Subcutaneous adipose tissue (tissue), 4 donors: Measurements from ENCODE around the gene TNRC18. TPM values are rescaled to one million over a fixed set of nuclear protein-coding genes. Genes with fewer than 3 reads are reported as not detected.

Experiments used
- total RNA-seq, 4 donors: library from RNA; depleted of rRNA; stranded (reverse); fragments of >200 nt; gene quantifications; one replicate each; pipeline ENCODE4 v1.1.0, GENCODE V29; 2016
- TF ChIP-seq, protein P1 (sequence below): fragments of 450-650 bp; IDR thresholded peaks from one replicate; pipeline ENCODE4 v1.5.1; 2016; ENCODE audit warnings: low read depth, mild to moderate bottlenecking, control low read depth, antibody characterized with exemption, moderate library complexity

Gene TNRC18
- total RNA-seq, 4 donors from 2014 or later, result 21.7 to 107 (median 34.0) TPM

DNA sequence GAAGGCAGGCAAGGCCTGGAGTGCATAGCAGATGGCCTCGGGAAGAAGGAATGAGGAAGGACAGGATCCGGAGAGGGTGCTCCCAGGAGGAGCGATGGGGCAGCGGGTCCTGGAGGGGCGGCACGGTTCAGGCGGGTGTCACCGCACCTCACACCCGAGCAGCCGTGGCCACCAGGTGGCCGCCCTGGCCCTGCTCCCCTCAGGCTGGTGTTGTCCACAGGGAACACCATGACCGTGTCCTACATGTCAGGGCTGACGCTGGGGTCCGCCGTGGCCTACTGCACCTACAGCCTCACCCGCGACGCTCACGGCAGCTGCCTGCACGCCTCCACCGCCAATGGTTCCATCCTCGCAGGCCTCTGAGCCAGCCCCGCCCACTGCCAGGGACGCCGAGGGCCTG lies 121.1 kb downstream of the TNRC18 start:
- TF ChIP-seq, protein P1, sequence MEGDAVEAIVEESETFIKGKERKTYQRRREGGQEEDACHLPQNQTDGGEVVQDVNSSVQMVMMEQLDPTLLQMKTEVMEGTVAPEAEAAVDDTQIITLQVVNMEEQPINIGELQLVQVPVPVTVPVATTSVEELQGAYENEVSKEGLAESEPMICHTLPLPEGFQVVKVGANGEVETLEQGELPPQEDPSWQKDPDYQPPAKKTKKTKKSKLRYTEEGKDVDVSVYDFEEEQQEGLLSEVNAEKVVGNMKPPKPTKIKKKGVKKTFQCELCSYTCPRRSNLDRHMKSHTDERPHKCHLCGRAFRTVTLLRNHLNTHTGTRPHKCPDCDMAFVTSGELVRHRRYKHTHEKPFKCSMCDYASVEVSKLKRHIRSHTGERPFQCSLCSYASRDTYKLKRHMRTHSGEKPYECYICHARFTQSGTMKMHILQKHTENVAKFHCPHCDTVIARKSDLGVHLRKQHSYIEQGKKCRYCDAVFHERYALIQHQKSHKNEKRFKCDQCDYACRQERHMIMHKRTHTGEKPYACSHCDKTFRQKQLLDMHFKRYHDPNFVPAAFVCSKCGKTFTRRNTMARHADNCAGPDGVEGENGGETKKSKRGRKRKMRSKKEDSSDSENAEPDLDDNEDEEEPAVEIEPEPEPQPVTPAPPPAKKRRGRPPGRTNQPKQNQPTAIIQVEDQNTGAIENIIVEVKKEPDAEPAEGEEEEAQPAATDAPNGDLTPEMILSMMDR, result no peak

DNA sequence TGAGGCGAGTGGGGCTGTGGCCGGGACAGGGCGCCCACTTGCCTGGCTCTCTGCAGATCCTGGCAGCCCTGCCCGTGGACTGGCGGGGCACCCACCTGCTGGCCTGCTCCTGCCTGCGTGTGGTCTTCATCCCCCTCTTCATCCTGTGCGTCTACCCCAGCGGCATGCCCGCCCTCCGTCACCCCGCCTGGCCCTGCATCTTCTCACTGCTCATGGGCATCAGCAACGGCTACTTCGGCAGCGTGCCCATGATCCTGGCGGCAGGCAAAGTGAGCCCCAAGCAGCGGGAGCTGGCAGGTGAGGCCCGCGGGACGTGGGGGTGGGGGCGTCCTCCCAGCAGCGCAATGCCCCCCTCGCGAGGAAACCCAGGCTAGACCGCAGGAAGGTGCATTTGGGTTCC lies 123.3 kb downstream of the TNRC18 start:
- TF ChIP-seq, protein P1, result no peak

DNA sequence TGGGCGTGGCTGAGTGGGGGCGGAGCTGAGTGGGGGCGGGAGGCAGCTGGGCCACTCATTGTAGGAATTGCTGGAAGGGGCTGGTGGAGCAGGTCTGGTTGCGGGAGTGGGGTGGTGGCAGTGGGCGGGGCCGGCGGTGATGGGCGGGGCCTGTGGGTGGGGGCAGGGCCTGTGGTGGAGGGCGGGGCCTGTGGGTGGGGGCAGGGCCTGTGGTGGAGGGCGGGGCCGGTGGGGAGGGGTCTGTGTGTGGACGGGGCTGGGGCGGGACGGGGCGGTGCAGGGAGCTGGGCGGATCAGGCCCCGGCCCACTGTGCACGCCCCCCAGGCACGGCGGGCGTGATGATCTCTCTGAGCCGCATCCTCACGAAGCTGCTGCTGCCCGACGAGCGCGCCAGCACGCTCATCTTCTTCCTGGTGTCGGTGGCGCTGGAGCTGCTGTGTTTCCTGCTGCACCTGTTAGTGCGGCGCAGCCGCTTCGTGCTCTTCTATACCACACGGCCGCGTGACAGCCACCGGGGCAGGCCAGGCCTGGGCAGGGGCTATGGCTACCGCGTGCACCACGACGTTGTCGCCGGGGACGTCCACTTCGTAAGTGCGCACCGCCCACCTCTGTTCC lies 126.9 kb downstream of the TNRC18 start:
- TF ChIP-seq, protein P1, result no peak

DNA sequence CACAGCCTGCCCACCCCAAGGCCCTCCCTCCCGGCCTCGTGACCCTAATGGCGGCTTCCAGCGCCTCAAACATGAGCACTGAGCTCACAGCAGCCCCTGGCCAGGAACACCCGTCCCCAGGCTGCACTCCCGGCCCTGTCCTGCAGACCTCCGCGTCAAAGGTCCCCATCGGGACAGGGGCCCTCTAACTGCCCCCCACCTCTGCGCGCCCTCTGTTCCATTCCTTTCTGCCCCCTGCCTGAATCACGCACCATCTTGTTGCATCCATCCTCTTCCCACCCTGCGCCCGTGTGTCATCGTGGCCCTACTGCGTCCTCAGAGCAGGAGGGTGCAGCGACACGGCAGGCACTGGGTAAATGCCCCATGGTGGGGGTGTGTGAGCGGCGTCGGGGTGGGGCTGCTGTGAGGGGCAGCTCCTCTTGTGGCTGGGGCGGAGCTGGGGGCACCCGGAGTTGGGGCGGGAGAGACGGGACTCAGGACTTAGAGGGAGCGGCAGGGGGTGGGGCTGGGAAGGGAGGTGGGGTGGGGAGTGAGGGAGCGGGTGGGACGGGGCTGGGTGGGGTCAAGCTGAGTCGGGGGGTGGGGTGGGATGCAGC lies 127.5 kb downstream of the TNRC18 start:
- TF ChIP-seq, protein P1, result no peak

DNA sequence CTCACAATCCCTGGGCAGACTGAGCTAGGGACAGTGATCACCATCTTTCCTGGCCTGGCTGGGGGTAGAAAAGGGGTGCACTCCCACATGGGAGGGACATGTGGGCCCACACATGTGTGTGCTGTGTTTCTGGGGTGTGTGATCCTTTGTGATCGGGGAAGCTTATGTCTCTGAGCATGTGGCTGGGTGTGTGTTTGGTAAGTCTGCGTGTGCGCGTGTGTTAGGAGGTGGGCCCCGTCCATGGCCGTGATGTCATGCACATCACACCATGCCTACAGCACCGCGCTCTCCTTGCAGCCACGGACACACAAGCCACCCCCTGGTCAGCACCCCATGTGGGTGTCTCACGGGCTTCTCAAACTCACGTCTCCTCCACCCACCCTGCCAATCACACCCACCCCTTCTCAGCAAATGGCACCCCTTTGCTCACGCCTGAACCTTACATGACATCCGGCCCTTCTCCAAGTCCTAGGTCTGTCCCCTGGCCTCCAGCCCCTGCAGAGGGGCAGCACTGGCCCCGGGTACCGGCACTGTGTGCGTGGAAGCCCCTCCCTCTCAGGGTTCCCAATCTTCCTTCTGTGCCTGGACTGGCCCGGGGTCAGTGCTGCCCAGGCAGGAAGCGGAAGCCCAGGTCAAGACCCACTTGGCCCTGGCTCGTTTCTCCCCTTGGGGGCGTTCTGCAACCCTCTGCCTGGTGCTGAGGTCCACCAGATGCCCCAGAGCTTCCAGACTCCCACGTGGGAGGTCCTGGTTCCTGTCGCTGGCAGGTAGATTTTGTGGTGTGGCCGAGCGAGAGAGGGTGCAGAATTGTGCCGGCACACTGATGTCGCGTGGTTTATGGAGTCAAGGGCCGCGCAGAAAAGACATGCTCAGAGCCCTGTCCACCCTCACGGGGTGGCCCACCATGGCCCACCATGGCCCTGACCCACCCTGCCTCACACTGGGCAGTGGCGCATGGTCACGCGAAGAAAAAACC lies 128.3 kb downstream of the TNRC18 start:
- TF ChIP-seq, protein P1, result no peak

DNA sequence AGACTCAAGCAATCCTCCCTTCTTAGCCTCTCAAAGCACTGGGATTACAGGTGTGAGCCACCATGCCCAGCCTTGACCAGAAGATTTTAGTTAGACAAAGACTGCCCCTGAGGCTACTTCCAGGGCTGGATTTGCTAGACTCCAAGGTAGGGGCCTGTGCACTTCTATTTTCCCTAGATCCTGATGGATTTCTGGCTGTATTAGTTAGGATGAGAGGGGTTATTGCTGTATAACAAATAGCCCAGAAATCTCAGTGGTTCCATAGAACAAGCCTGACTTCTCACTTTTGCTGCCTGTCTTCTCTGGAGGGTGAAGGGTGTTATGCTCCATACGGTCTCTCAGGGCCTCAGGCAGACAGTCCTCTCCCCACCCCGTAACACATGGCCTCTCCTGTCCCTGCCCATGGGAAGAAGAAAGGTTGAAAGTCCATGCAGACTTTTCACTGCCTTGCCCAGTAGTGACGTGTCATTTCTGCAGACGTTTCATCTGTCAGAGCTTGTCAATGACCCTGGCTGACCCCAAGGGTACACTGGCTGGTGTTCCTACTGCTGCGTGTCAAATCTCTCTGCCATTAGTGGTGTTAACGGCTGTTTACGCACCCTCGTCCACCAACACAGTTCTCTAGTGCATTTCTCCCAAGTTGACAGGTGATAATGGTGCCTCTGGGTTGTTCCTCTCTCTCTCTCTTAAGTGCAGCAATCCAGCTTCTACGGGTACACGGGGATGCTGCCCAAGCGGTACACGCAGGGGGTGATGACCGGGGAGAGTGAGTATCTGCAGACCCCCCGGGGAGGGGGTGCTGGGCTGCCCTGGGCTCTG lies 129.3 kb downstream of the TNRC18 start:
- TF ChIP-seq, protein P1, result no peak
